T47D (cell line): ENCODE results near the gene NRIP1.

Experiments used
- DNase-seq, 2 experiments: peaks; one replicate each; pipeline versions ENCODE4 v3.0.0 to v3.0.0-alpha.2; 2011 to 2012; ENCODE audit warnings: low read depth in 1 of 2, low spot score in 1 of 2
- JUND ChIP-seq: IDR thresholded peaks from 2 replicates; pipeline ENCODE4 v1.6.1; 2012; ENCODE audit warnings: low read depth
- in situ Hi-C: cut with HindIII; loops from 2 replicates; pipeline ENCODE4 v1.10.0; 2016; ENCODE audit warnings: low sequenced_read_pairs, low pct_unique_long_range_greater_than_20kb

NRIP1 gene

DNA sequence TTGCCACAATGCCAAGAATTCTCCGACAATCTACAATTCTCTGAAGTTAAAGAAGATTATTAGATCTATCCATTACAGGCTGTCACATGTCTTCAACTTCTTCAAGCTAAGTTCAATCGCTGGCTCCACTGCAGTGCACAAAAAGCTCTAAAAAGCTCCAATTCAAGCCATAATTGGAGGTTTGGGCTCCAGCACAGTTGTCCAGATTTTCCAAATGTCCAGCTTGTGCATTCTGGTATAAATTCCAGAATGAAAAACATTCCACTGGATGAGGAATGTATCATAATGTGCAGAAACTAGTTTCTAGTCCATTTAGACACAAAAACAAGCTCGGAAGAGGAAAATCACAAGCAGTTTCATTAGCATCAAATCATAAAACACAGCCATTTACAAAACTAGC is 138.6 kb downstream of the NRIP1 start:
- no peak for TF ChIP-seq JUND
- DNase-seq = no peak
- in situ Hi-C loops = no loop called here

DNA sequence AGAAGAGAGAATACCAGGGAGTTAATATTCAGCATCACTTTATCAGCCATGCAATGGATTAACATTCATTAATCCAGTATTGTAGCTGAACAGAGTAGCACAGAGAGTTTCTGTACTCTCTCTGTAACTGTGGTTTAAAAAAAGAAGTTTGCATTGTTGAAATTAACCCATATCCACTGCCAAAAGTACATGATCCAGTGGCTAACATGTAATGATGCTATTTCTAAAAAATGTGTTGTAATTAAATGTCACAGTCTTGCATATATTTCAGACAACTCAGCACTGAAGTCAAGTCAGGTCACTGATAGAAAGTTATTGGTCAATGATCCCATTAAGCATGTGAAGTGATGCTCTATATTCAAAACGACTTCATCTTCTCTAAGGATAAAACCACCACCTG is 141.3 kb downstream of the NRIP1 start:
- no peak for TF ChIP-seq JUND
- in situ Hi-C loops = no loop called here
- no peak for DNase-seq

GRCh38 chr21:14922980-14923379 is 141.8 kb downstream of the NRIP1 start:
- TF ChIP-seq JUND = no peak
- in situ Hi-C loops = no loop called here

DNA sequence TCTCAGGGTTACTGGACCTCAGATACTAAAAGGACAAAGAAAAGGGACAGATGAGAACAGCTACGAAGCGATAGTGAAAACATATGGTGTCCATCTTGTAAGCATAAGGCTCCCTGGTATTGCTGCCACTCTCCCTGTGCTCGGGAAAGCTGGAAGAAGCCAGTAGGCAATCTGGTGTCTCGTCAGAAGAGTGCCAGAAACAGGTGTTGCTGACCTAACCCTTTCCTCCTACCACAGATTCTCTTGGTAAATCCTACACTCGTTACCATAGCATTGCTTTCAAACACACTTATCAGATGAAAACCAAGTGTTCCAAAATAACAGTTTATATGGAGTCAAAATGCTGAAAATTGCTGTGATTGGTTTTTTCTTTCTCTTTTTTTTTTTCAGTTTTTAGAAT is 146.3 kb downstream of the NRIP1 start:
- in situ Hi-C loops = no loop called here
- TF ChIP-seq JUND = no peak
- DNase-seq = peak in 1 of 2 experiments; percentile 65

More at GRCh38 chr21:14922980-14923379, 141.8 kb downstream of the NRIP1 start:
- DNase-seq = no peak

DNA sequence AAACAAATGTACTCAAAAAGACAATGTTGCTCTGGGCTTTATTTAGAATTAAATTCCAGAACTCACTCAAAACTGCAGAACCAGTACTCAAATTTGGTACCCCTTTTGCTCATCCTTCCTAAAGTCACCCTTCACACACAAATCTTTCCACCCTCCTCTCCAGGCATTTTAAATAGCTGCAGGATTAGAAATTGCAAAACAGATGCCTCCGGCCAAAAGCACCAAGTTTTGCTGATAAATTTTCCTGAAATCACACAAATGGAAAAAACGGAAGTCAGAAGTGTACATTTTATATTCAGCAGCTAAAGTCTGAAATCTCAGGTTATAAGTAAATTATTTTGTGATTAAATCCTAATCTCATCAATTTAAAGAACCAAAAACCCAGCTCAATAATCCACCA is 147.0 kb downstream of the NRIP1 start:
- DNase-seq = no peak
- in situ Hi-C loops = no loop called here
- no peak for TF ChIP-seq JUND

DNA sequence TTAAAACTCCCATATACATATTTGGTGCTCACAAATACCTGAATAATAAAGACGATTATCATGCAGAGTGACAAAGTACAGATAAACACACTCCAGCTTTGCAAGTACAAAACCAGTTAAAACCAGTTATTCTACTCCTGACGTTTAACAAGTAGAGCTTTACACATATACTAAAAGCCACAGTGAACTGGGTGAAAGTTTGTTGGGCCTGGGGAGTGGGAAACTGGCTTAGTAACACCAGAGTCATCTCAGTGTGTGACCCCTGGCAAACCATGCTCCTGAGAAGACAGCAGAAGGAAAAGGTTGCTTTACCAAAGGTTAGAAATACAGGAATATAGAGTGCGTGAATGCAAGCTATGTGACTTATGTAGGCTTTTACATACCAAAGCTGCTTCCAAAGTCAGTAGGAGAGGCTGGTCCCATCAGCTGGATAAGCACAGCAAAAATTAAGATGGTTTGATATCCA is 148.1 kb downstream of the NRIP1 start:
- in situ Hi-C loops = no loop called here
- TF ChIP-seq JUND = no peak
- peak in 1 of 2 experiments; percentile 68 for DNase-seq

DNA sequence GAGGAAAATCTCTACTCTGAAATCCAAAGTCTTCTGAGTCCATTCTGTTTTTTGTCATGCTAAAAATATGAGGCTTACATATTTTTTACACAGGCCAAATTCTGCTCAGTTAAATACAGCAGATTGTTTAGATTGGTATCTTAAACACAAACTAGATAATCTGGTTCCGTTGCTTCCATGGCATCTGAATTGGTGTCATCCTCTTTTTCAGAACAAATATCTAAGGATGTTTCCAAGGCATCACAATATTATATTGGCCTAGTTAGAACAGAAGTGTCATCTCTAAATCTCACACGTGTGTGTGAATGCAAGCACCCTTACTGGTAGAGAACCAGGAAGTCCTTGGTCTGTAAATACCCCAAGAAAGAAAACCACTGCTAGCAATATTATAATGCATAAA is 151.2 kb downstream of the NRIP1 start:
- in situ Hi-C loops = no loop called here
- no peak for TF ChIP-seq JUND
- DNase-seq = peak in 1 of 2 experiments; percentile 53

- in situ Hi-C loops = no loop called here
- no peak for TF ChIP-seq JUND
Observed at GRCh38 chr21:14911351-14911750, 153.4 kb downstream of the NRIP1 start.

More at GRCh38 chr21:14911351-14911750, 153.4 kb downstream of the NRIP1 start:
- DNase-seq = peak in 1 of 2 experiments; percentile 84
